A673 (cell line): Measurements from ENCODE around the gene UBASH3A.

Source experiments
- CTCF ChIP-seq: fragments of 300-800, 200-600 bp; sonication (generic); conservative IDR thresholded peaks from 2 replicates; pipeline ENCODE4 v1.5.1; 2017; ENCODE audit warnings: low read depth, mild to moderate bottlenecking, antibody characterized with exemption, low read length, moderate library complexity, mixed read lengths
- EZH2 ChIP-seq: fragments of 200-600 bp; sonication (generic); IDR thresholded peaks from 2 replicates; pipeline ENCODE4 v1.6.1; 2017; ENCODE audit warnings: borderline replicate concordance, low read depth, mild to moderate bottlenecking, mixed read lengths, antibody characterized with exemption, low read length; ENCODE audit not compliant: poor library complexity, severe bottlenecking

GRCh38 chr21:42379426-42380215, 24.1 kb upstream of the UBASH3A start:
- TF ChIP-seq CTCF (no peak), EZH2 (no peak)
